ENCODE measurements around the gene NR2F2.

The NR2F2 gene

GRCh38 chr15:96333131-96334016 is 2.9 kb downstream of the NR2F2 start:
- no peak for DNase-seq

- no peak for DNase-seq
Measured at GRCh38 chr15:96334017-96334704, 3.7 kb downstream of the NR2F2 start.

GRCh38 chr15:96334705-96335410 is 4.4 kb downstream of the NR2F2 start:
- no peak for DNase-seq

GRCh38 chr15:96335411-96336024 is 5.0 kb downstream of the NR2F2 start:
- DNase-seq, result no peak

GRCh38 chr15:96336108-96336595 is 5.7 kb downstream of the NR2F2 start:
- no peak for DNase-seq

GRCh38 chr15:96336596-96337364 is 6.3 kb downstream of the NR2F2 start:
- no peak for DNase-seq

- no peak for DNase-seq
Measured at GRCh38 chr15:96337365-96338023, 7.0 kb downstream of the NR2F2 start.

- DNase-seq, result no peak
Measured at GRCh38 chr15:96338074-96338765, 7.7 kb downstream of the NR2F2 start.

GRCh38 chr15:96338766-96339618 is 8.5 kb downstream of the NR2F2 start:
- no peak for DNase-seq

- DNase-seq, result no peak
Measured at GRCh38 chr15:96339619-96340347, 9.3 kb downstream of the NR2F2 start.

- DNase-seq, result no peak
Measured at GRCh38 chr15:96340348-96340597, 9.8 kb downstream of the NR2F2 start.

GRCh38 chr15:96340598-96341512 is 10.4 kb downstream of the NR2F2 start:
- DNase-seq, result no peak

GRCh38 chr15:96341513-96342405 is 11.3 kb downstream of the NR2F2 start:
- no peak for DNase-seq

- no peak for DNase-seq
Measured at GRCh38 chr15:96342406-96343112, 12.1 kb downstream of the NR2F2 start.

GRCh38 chr15:96343113-96344059 is 12.9 kb downstream of the NR2F2 start:
- no peak for DNase-seq

All from DMS153 (cell line).